ENCODE results near the gene OAT.

DNA sequence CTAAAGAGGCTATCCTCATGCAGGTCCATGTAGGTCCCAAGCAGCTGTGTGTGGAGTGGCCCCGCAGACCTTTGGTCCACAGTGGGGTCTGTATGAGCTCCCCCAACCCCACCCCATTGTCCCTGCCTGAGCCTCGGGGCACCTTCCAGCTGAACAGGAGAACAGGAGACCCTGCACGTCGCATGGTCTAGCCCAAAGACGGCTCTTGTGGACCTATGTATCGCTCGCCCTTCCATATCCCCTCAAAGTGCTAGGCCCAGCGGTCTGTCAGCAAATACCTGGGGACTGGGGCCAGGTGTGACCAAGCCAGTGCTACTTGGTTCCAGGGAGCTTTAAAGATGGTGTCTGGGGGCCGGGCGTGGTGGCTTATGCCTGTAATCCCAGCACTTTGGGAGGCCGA, 43.0 kb downstream of the OAT start:
- TF ChIP-seq CTCF (IDR thresholded peaks at IDR 0.05), result no peak
- TF ChIP-seq POLR2AphosphoS5 (IDR thresholded peaks at IDR 0.05), result no peak
- no peak for TF ChIP-seq EP300 (IDR thresholded peaks at IDR 0.05)
- TF ChIP-seq POLR2A (IDR thresholded peaks at IDR 0.05), result no peak
